ENCODE data around the gene SPOP. TPM values are rescaled to one million over a fixed set of nuclear protein-coding genes. Genes with fewer than 3 reads are reported as not detected.

SPOP gene
- total and polyA plus RNA-seq, 2 of the 4 experiments (the other 2 are of a cell fraction), result 24.9 to 47.5 TPM

GRCh38 chr17:49659661-49660382 lies 18.1 kb downstream of the SPOP start:
- no peak overlapping the region for H2AK5ac ChIP-seq (ENCODE audit: low read depth, low read length)
- no peak overlapping the region for H3K27ac ChIP-seq (ENCODE audit: insufficient read depth, low read length)
- no peak overlapping the region for H2BK15ac ChIP-seq (ENCODE audit: low read depth, low read length)
- no peak for DNase-seq
- no peak overlapping the region for H3K23ac ChIP-seq (ENCODE audit: low read depth, low read length)
- H4K20me1 ChIP-seq (ENCODE audit: insufficient read depth, low read length), result peaks cover 28% of the 10 kb centered on the region; the same call in 1 of the 2 replicates
- no peak overlapping the region for H2BK120ac ChIP-seq (ENCODE audit: low read depth, low read length)
- BruUV-seq (replicated peaks), result no TSS peak
- H2BK20ac ChIP-seq (ENCODE audit: low read depth, low read length), result no peak overlapping the region
- H4K91ac ChIP-seq (ENCODE audit: insufficient read depth, low read depth, low read length), result no peak overlapping the region
- H3K9me1 ChIP-seq (ENCODE audit: insufficient read depth, low read length), result peaks cover 15% of the 10 kb centered on the region
- no peak overlapping the region for H3K4ac ChIP-seq (ENCODE audit: low read depth, low read length)
- intact Hi-C loops (cut with micrococcal nuclease) (no loop called here), dilution Hi-C loops (cut with HindIII; ENCODE audit: low sequenced_read_pairs, unreplicated experiment) (no loop called here), in situ Hi-C loops (cut with MboI; ENCODE audit: low sequenced_read_pairs) (no loop called here)
- no peak overlapping the region for H3K18ac ChIP-seq (ENCODE audit: low read depth, low read length)
- no peak overlapping the region for H3K56ac ChIP-seq (ENCODE audit: extremely low read depth, insufficient read depth, low read length)
- peaks cover 8% of the 10 kb centered on the region for H3K36me3 ChIP-seq (ENCODE audit: control insufficient read depth, insufficient read depth, low read length)
- H3K27me3 ChIP-seq (ENCODE audit: control insufficient read depth, insufficient read depth, low read length), result no peaks in the 10 kb centered on the region
- peaks cover 26 to 51% of the 10 kb centered on the region in 2 experiments for H3K79me1 ChIP-seq (ENCODE audit: low read depth in 1 of 2, low read length in 2 of 2)
- 79 to 100% methylated on average over 1 to 2 of the region's 3 CpGs for WGBS, 2 experiments (ENCODE audit: extremely low coverage in 2 of 2, insufficient read length in 1 of 2)
- no peaks in the 10 kb centered on the region for H3K9me3 ChIP-seq (ENCODE audit: control insufficient read depth, insufficient read depth, low read length)
- no peak overlapping the region for H3K9ac ChIP-seq (ENCODE audit: low read depth, low read length)
- H3K4me2 ChIP-seq (ENCODE audit: low read depth, low read length), result no peak overlapping the region
- ATAC-seq (ENCODE audit: low read depth), result no peak
- H2AFZ ChIP-seq (replicated peaks; ENCODE audit: low read length, poor library complexity), result no peak overlapping the region
- no peak overlapping the region for H3K14ac ChIP-seq (replicated peaks; ENCODE audit: low read depth, low read length)
- H4K8ac ChIP-seq (ENCODE audit: low read depth in 2 of 2, low read length in 2 of 2), result no peak overlapping the region
- no peak overlapping the region for H2AK9ac ChIP-seq (replicated peaks; ENCODE audit: low read depth, low read length, poor library complexity)
- no peaks in the 10 kb centered on the region for H3K4me1 ChIP-seq (ENCODE audit: control insufficient read depth, insufficient read depth, low read length)
- ChIA-PET POLR2A (ENCODE audit: unreplicated experiment) (no interaction called here), CTCF (no interaction called here)
- TF ChIP-seq RAD21 (IDR thresholded peaks at IDR 0.05; ENCODE audit: low read length) (no peak), MAFK (IDR thresholded peaks at IDR 0.05; ENCODE audit: low read depth, low read length) (no peak), RFX5 (IDR thresholded peaks at IDR 0.05; ENCODE audit: low read depth, low read length) (no peak), RCOR1 (IDR thresholded peaks at IDR 0.05; ENCODE audit: insufficient replicate concordance, low read length) (no peak)
- no peak overlapping the region for H2BK5ac ChIP-seq (ENCODE audit: low read depth, low read length, poor library complexity, severe bottlenecking)
- H3K4me3 ChIP-seq (ENCODE audit: insufficient read depth, low read depth, low read length), result no peak overlapping the region
- no peak overlapping the region for H4K5ac ChIP-seq (ENCODE audit: low read depth, low read length)
